Transverse colon (tissue), 4 donors: ENCODE results near the gene NUAK2. TPM values are rescaled to one million over a fixed set of nuclear protein-coding genes. Genes with fewer than 3 reads are reported as not detected.

Source experiments
- DNase-seq: peaks from one replicate; pipeline ENCODE4 v3.0.0-alpha.2; 2019
- H3K27ac ChIP-seq, 4 donors: fragments of 200-600 bp; sonication (generic); 2 replicates each; pipeline ENCODE4 v1.5.1; 2016 to 2018; ENCODE audit warnings: inconsistent platforms in 4 of 4
- H3K27me3 ChIP-seq: fragments of 200-600 bp; sonication (generic); 2 replicates; pipeline ENCODE4 v1.5.1; 2017; ENCODE audit warnings: inconsistent platforms
- H3K36me3 ChIP-seq, 4 donors: fragments of 200-600 bp; sonication (generic); 2 replicates each; pipeline ENCODE4 v1.5.1; 2017 to 2019; ENCODE audit warnings: inconsistent platforms in 4 of 4
- H3K4me1 ChIP-seq, 4 donors: fragments of 200-600 bp; sonication (generic); 2 replicates each; pipeline ENCODE4 v1.5.1; 2017 to 2020; ENCODE audit warnings: inconsistent platforms in 4 of 4
- H3K4me3 ChIP-seq, 4 donors: fragments of 200-600 bp; sonication (generic); 1 replicate in 1 of 4; 2 replicates in 3 of 4; pipeline versions ENCODE4 v1.5.1 to v1.6.1; 2017 to 2019; ENCODE audit warnings: inconsistent platforms in 4 of 4
- H3K9me3 ChIP-seq, 2 donors: fragments of 200-600 bp; sonication (generic); 2 replicates each; pipeline ENCODE4 v1.5.1; 2017 to 2019; ENCODE audit warnings: inconsistent platforms in 2 of 2
- EP300 ChIP-seq: sonication (generic); formaldehyde crosslinking; IDR thresholded peaks from one replicate; pipeline ENCODE4 v1.6.1; 2017; ENCODE audit warnings: antibody characterized with exemption, low read depth
- POLR2A ChIP-seq: fragments of 450-650 bp; IDR thresholded peaks from one replicate; pipeline ENCODE4 v1.6.1; 2016; ENCODE audit warnings: antibody characterized with exemption, mild to moderate bottlenecking, moderate library complexity
- POLR2AphosphoS5 ChIP-seq, 3 donors: sonication (generic); formaldehyde crosslinking; IDR thresholded peaks; one replicate each; pipeline ENCODE4 v1.6.1; 2016; ENCODE audit warnings: antibody characterized with exemption in 3 of 3
- WGBS, 2 donors: methylation state at CpG; one replicate each; pipeline ENCODE4 v1.1.5; 2018; ENCODE audit warnings: low coverage in 1 of 2; 5-methylcytosine and 5-hydroxymethylcytosine counted together
- in situ Hi-C, 4 donors: fragments of 200-750 bp; cut with MboI; loops; one replicate each; pipeline versions ENCODE4 v1.15.0 to v1.15.1; 2017; ENCODE audit warnings: low sequenced_read_pairs in 3 of 4, low pct_ligation_motif_present in 1 of 4, low pct_unique_long_range_greater_than_20kb in 1 of 4
- intact Hi-C: fragments of 100-400 bp; cut with DNase I; formaldehyde crosslinking; loops from one replicate; pipeline ENCODE4 v1.15.1; 2023; ENCODE audit warnings: low total_unique reads
- total RNA-seq, 4 donors: library from RNA; depleted of rRNA; stranded (reverse); fragments of >200 nt; gene quantifications; one replicate each; pipeline ENCODE4 v1.1.0, GENCODE V29; 2016
- TF ChIP-seq, protein P1 (sequence below), 5 experiments: fragments of 200-600 bp in 3 of 5; fragments of 450-650 bp in 2 of 5; sonication (generic) in 3 of 5; IDR thresholded peaks; 1 replicate in 2 of 5; 2 replicates in 3 of 5; pipeline ENCODE4 v1.5.1; 2016 to 2017; ENCODE audit warnings: antibody characterized with exemption in 5 of 5, inconsistent platforms in 3 of 5, mild to moderate bottlenecking in 2 of 5, moderate library complexity in 1 of 5

The NUAK2 gene
- total RNA-seq, 4 donors from 2014 or later: 12.5 to 46.8 (median 24.4) TPM

DNA sequence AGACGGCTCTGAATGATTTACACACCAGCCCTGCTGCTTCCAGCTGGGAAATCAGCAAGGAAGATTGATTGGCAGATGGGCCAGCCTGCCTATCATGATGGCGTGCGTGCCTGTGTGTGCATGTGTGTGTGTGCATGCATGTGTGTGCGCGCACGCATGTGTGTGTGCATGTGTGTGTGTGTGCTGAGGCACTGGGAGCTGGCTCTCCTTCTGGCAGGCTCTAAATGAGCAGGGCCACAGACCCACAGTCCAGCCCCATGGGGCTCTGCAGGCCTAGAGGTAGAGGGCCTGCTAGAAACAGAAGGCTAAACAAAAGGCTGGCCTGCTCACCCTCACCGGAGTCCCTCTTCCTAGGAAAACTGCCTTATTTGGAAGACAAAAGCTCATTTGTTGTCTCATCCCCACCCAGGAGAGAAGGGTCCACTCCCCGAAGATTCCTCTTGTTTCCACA, 29.2 kb upstream of the NUAK2 start:
- peaks cover 20% of the 10 kb centered on the region for H3K27me3 ChIP-seq
- 67% methylated on average over 8 of the region's 8 CpGs; no CpG with 5 or more reads in 1 of the 2 donors for WGBS, 2 donors
- no peak for DNase-seq
- in situ Hi-C loops (no loop called here), intact Hi-C loops (loop anchor here (10.0 kb wide), 1 partner anchor 84 kb away; no protein-coding TSS in a partner anchor)
- no peak overlapping the region for H3K27ac ChIP-seq
- no peaks in the 10 kb centered on the region for H3K9me3 ChIP-seq
- peaks cover 3 to 22% (median 7%) of the 10 kb centered on the region in 4 donors for H3K4me1 ChIP-seq
- H3K4me3 ChIP-seq: no peak overlapping the region
- TF ChIP-seq POLR2A (no peak), POLR2AphosphoS5 (IDR thresholded peaks at IDR 0.05) (no peak), EP300 (no peak)
- TF ChIP-seq, protein P1, sequence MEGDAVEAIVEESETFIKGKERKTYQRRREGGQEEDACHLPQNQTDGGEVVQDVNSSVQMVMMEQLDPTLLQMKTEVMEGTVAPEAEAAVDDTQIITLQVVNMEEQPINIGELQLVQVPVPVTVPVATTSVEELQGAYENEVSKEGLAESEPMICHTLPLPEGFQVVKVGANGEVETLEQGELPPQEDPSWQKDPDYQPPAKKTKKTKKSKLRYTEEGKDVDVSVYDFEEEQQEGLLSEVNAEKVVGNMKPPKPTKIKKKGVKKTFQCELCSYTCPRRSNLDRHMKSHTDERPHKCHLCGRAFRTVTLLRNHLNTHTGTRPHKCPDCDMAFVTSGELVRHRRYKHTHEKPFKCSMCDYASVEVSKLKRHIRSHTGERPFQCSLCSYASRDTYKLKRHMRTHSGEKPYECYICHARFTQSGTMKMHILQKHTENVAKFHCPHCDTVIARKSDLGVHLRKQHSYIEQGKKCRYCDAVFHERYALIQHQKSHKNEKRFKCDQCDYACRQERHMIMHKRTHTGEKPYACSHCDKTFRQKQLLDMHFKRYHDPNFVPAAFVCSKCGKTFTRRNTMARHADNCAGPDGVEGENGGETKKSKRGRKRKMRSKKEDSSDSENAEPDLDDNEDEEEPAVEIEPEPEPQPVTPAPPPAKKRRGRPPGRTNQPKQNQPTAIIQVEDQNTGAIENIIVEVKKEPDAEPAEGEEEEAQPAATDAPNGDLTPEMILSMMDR (IDR thresholded peaks at IDR 0.05): no peak
- H3K36me3 ChIP-seq: no peaks in the 10 kb centered on the region

DNA sequence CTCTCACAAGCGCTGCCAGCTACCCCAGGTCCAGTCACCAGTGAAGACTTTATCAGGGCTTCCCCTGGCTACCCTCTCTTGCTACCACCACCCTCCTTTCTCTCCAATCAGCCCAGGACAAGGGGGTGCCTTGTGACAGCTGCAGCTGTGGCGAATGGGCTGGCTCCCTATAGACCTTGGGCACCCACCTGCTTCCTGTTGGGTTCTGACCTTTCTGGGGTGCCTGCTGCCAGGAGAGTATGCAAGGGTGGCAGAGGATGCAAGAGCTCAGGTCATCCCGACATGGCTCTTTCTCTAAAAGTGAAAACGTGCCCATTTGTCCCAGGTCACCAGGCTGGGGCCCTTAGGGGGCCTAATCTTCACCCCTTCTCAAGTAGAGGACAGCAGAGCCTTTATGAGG, 28.6 kb upstream of the NUAK2 start:
- Histone ChIP-seq H3K27ac (no peak overlapping the region), H3K9me3 (no peaks in the 10 kb centered on the region), H3K36me3 (no peaks in the 10 kb centered on the region), H3K4me3 (no peak overlapping the region), H3K27me3 (peaks cover 25% of the 10 kb centered on the region), H3K4me1 (peaks cover 3 to 16% (median 7%) of the 10 kb centered on the region in 4 donors)
- in situ Hi-C loops (no loop called here), intact Hi-C loops (loop anchor here (10.0 kb wide), 1 partner anchor 85 kb away; no protein-coding TSS in a partner anchor)
- WGBS, 2 donors: 69% methylated on average over 4 of the region's 4 CpGs; no CpG with 5 or more reads in 1 of the 2 donors
- TF ChIP-seq EP300: no peak
- TF ChIP-seq, protein P1 (IDR thresholded peaks at IDR 0.05): no peak
- DNase-seq: no peak

DNA sequence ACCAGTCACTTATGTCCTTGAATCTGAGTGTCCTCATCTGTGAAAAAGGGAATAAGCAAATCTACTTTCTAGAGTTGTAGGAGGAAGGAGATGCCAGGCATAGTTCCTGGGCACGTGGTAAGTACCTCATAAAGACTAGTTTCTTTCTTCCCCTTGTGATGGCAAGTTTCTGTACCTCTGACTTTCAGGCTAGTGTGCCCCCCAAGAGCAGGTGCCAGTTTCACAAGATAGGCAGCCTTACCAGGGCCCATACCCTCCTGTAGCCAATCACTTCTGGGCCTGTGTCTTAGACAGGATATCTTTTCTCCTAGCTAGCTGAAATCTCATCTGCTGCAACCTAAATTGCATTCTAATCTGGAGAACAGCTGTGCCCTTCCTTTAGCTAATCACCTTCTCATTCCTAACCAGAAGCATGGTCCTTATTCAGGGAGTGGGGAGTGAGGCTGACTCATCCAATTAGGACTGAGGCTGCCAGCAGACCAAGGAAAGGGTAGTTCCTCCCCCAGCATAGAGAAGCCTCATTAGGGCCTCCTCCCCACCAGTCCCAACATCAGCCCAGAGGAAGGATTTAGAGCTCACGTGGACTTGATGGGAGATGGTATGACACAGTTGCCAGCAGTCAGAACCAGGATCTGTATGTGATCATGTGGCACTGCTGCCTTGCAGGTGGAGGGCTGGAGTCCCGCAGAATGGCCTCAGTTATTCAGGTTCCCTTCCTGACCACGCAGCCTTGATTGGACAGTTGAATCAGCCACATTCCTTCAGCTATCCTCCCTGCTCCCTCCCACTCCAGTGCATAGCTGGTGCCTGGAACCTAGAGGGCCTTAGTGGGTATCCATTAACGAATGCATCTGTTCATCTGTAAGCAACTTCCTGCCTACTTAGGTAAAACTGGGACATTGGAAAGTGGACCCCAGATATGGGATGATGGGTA, 27.3 kb upstream of the NUAK2 start:
- Histone ChIP-seq H3K27me3 (peaks cover 38% of the 10 kb centered on the region), H3K9me3 (no peaks in the 10 kb centered on the region), H3K27ac (peak overlapping the region in 1 of 4 donors; percentile 15), H3K4me3 (no peak overlapping the region), H3K4me1 (peaks cover 6 to 13% (median 9%) of the 10 kb centered on the region in 4 donors), H3K36me3 (no peaks in the 10 kb centered on the region)
- DNase-seq: no peak
- TF ChIP-seq POLR2AphosphoS5 (IDR thresholded peaks at IDR 0.05): no peak
- TF ChIP-seq EP300: no peak
- TF ChIP-seq, protein P1 (IDR thresholded peaks at IDR 0.05): no peak
- no peak for TF ChIP-seq POLR2A
- in situ Hi-C loops: no loop called here
- 61% methylated on average over 5 of the region's 5 CpGs; no CpG with 5 or more reads in 1 of the 2 donors for WGBS, 2 donors
- intact Hi-C loops: no loop called here

DNA sequence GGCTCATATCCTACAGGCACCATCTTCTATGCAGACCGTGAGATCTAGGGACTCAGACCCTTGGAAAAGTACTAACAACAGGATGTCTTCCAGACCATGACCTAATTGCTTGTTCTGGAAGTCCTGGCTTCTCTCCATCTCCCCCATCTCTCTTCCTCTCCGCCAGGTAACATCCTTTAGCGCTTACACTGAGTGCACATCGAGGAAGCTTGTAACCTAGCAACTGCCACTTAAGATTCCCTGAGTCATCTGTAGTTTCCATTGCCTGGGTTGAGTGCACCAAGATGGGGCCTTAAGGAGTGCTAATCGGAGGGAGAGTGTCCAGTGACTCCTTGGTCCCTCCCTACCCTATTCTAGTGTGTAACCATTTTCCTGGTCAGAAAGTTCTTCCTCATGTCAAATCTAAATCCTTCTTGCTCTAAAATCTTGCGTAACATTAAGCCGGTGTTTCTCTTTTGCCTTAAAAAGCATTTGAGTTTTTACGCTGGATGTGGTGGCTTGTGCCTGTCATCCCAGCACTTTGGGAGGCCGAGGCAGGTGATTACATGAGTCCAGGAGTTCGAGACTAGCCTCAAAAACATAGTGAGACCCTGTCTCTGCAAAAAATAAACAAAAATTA, 25.5 kb upstream of the NUAK2 start:
- DNase-seq: no peak
- Histone ChIP-seq H3K36me3 (no peaks in the 10 kb centered on the region), H3K27me3 (peaks cover 55% of the 10 kb centered on the region), H3K4me1 (peaks cover 10 to 16% (median 13%) of the 10 kb centered on the region in 4 donors), H3K27ac (no peak overlapping the region), H3K4me3 (no peak overlapping the region), H3K9me3 (no peaks in the 10 kb centered on the region)
- intact Hi-C loops (no loop called here), in situ Hi-C loops (no loop called here)
- WGBS, 2 donors: 80 to 87% methylated on average over 5 to 10 of the region's 10 CpGs
- TF ChIP-seq POLR2A: no peak
- TF ChIP-seq POLR2AphosphoS5 (IDR thresholded peaks at IDR 0.05): no peak
- TF ChIP-seq EP300: no peak
- TF ChIP-seq, protein P1 (IDR thresholded peaks at IDR 0.05): no peak
